Measurements from ENCODE around the gene FAM53B.
"Not testable (repeated sequence)": the region's sequence is repeated elsewhere in the genome, so short reads cannot be mapped to it uniquely, and the experiment has no call there.

FAM53B gene

GRCh38 chr10:124744102-124745050 is at the start of gene FAM53B:
Gene FAM53B (minus strand): TSS chr10:124744378. CDS start chr10:124706713, 37,665 bp downstream.
- H3K27me3 ChIP-seq (ENCODE audit: control insufficient read depth, insufficient read depth, low read length) = peaks cover 9% of the 10 kb centered on the region; the same call in 1 of the 2 replicates
- H3K4me1 ChIP-seq (ENCODE audit: control insufficient read depth, insufficient read depth, low read length) = peaks cover 42% of the 10 kb centered on the region
- peak within 1 kb of the TSS; percentile 53; the same call in 1 of the 2 replicates for H3K27ac ChIP-seq (ENCODE audit: low read depth, low read length)
- H3K36me3 ChIP-seq (ENCODE audit: control insufficient read depth, insufficient read depth, low read length) = peaks cover 7% of the 10 kb centered on the region
- H3K9ac ChIP-seq (ENCODE audit: low read length) = peak within 1 kb of the TSS; percentile 70
- no peaks in the 10 kb centered on the region for H3K9me3 ChIP-seq (ENCODE audit: control insufficient read depth, insufficient read depth, low read depth, low read length)
- H3K4me3 ChIP-seq (ENCODE audit: low read depth, low read length) = peak within 1 kb of the TSS; percentile 65

DNA sequence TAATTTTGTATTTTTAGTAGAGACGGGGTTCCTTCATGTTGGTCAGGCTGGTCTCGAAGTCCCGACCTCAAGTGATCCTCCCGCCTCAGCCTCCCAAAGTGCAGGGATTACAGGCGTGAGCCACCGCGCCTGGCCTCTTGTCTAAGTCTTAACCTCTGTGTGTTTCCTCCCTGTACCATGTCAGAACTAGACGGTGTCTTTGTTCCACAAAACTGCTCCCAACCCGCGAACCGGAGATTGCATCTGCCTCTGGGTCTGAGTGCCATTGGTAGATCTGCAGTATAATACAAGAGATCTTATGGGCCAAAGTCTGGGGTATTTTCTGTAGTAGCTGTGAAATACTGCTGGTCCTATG is 48.8 kb upstream of the FAM53B start:
- Histone ChIP-seq H3K4me1 (ENCODE audit: control insufficient read depth, insufficient read depth, low read length) (no peaks in the 10 kb centered on the region; the same call in 1 of the 2 replicates), H3K9ac (ENCODE audit: low read length) (no peak overlapping the region), H3K27me3 (ENCODE audit: control insufficient read depth, insufficient read depth, low read length) (no peaks in the 10 kb centered on the region), H3K36me3 (ENCODE audit: control insufficient read depth, insufficient read depth, low read length) (peaks cover 14% of the 10 kb centered on the region), H3K4me3 (ENCODE audit: low read depth, low read length) (no peak overlapping the region), H3K27ac (ENCODE audit: low read depth, low read length) (no peak overlapping the region), H3K9me3 (ENCODE audit: control insufficient read depth, insufficient read depth, low read depth, low read length) (no peaks in the 10 kb centered on the region)

DNA sequence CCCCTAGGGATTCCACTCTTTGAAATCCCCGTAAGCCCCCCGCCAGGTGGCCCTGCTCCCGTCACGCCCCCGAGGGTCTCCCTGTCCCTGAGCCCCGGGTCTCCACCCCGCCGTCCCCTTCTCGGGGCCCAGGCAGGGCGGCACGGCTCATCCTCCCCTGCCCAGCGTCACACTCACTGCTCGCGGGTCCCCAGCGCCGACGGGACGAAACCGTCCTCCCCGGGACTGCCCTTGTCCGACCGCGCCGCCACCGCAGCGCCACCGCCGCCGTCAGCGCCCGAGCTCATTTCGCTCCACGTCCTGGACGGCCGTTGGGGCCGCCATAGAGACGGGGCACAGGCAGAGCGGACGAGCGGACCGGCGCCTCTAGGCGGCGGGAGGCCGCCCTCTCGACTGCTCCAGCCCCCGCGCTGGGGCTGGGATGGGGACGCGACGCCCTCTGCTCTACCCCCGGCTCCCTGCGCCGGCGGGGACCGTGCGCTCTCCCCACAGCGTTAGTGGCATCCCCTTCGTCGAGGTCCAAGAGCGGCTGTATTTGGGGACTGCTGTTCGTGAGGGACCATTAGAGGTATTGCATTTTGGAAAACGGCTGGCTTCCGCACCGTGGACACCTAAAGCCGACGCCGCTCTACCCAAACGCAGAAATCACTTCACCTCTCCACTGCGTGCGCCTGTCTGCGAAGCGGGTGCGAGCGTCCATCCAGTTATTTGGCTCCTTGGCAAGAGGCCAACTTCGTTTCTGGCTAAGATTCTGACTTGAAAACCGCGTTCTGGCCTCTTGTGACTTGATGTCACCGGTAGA is 47.6 kb upstream of the FAM53B start, which contains the start of gene EEF1AKMT2:
Gene EEF1AKMT2 (minus strand): TSS at position 341 of the 802 bp plus-strand sequence. CDS start 54 bp downstream, at position 287.
- Histone ChIP-seq H3K27ac (ENCODE audit: low read depth, low read length) (peak within 1 kb of the TSS; percentile 93), H3K27me3 (ENCODE audit: control insufficient read depth, insufficient read depth, low read length) (no peaks in the 10 kb centered on the region), H3K9me3 (ENCODE audit: control insufficient read depth, insufficient read depth, low read depth, low read length) (no peaks in the 10 kb centered on the region), H3K36me3 (ENCODE audit: control insufficient read depth, insufficient read depth, low read length) (peaks cover 24% of the 10 kb centered on the region), H3K4me1 (ENCODE audit: control insufficient read depth, insufficient read depth, low read length) (no peaks in the 10 kb centered on the region; the same call in 1 of the 2 replicates), H3K9ac (ENCODE audit: low read length) (peak within 1 kb of the TSS; percentile 95), H3K4me3 (ENCODE audit: low read depth, low read length) (peak within 1 kb of the TSS; percentile 98)

DNA sequence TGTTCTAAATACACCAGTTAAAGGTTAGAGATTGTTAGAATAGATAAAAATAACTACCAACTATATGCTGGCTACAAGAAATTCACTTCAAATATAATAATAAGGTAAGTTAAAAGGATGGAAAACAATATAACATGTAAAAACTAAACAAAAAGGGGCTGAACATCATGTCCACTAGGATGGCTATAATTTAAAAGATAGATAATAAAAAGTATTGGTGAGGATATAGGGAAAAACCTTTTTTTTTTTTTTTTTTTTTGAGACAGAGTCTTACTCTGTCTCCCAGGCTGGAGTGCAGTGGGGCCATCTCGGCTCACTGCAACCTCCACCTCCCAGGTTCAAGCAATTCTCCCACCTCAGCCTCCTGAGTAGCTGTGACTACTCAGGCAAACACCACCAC is 38.7 kb upstream of the FAM53B start:
- peaks cover 61% of the 10 kb centered on the region for H3K36me3 ChIP-seq (ENCODE audit: control insufficient read depth, insufficient read depth, low read length)
- H3K9me3 ChIP-seq (ENCODE audit: control insufficient read depth, insufficient read depth, low read depth, low read length); H3K9ac ChIP-seq (ENCODE audit: low read length); H3K27ac ChIP-seq (ENCODE audit: low read depth, low read length); H3K4me3 ChIP-seq (ENCODE audit: low read depth, low read length); H3K4me1 ChIP-seq (ENCODE audit: control insufficient read depth, insufficient read depth, low read length); H3K27me3 ChIP-seq (ENCODE audit: control insufficient read depth, insufficient read depth, low read length): not testable (repeated sequence)

- H3K36me3 ChIP-seq (ENCODE audit: control insufficient read depth, insufficient read depth, low read length) = peaks cover 66% of the 10 kb centered on the region
- H3K4me3 ChIP-seq (ENCODE audit: low read depth, low read length) = no peak overlapping the region
- no peak overlapping the region for H3K27ac ChIP-seq (ENCODE audit: low read depth, low read length)
- H3K27me3 ChIP-seq (ENCODE audit: control insufficient read depth, insufficient read depth, low read length) = no peaks in the 10 kb centered on the region
- no peak overlapping the region for H3K9ac ChIP-seq (ENCODE audit: low read length)
- H3K9me3 ChIP-seq (ENCODE audit: control insufficient read depth, insufficient read depth, low read depth, low read length) = no peaks in the 10 kb centered on the region
- no peaks in the 10 kb centered on the region for H3K4me1 ChIP-seq (ENCODE audit: control insufficient read depth, insufficient read depth, low read length)
These were observed 24.6 kb upstream of the FAM53B start for GRCh38 chr10:124768791-124769190.

DNA sequence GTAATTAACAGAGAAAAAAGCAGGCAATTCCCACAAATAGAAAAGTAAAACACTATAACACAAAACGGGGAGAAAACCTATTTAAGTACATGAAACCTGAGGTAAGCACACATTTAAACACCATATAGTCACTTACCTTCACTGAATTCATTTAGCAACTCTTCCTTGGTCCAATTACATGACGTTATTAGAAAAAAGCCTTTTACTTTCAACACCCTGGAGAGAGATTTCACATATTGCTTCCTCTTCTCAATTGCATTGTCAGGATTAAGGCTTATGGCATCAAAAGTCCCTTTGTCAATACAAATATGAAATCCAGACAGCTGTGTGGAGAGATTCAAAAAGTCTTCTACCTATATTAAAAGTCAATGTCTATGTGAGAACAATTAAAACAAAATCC is 21.1 kb upstream of the FAM53B start:
- no peak overlapping the region for H3K27ac ChIP-seq (ENCODE audit: low read depth, low read length)
- H3K27me3 ChIP-seq (ENCODE audit: control insufficient read depth, insufficient read depth, low read length) = no peaks in the 10 kb centered on the region
- H3K4me1 ChIP-seq (ENCODE audit: control insufficient read depth, insufficient read depth, low read length) = no peaks in the 10 kb centered on the region
- peaks cover 61% of the 10 kb centered on the region for H3K36me3 ChIP-seq (ENCODE audit: control insufficient read depth, insufficient read depth, low read length)
- no peak overlapping the region for H3K4me3 ChIP-seq (ENCODE audit: low read depth, low read length)
- H3K9me3 ChIP-seq (ENCODE audit: control insufficient read depth, insufficient read depth, low read depth, low read length) = no peaks in the 10 kb centered on the region
- no peak overlapping the region for H3K9ac ChIP-seq (ENCODE audit: low read length)

DNA sequence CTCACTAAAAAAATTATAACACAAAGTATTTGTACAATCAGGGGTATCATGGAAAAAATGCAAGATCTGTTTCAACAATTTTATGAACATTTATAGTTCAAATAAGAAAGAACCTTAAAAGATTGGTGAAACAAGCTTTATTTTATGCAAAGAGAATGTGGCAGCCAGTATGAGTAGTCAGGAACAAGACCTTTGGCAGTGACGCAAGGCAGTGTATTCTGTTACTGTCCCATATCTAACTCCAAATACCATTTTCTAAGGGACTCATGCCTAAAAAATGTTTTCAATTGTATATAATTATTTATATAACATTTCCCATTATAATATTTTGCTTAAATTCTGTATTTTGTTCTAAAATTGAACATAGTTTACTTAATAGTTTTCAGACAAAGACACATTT is 19.1 kb upstream of the FAM53B start:
- Histone ChIP-seq H3K27ac (ENCODE audit: low read depth, low read length) (no peak overlapping the region), H3K9ac (ENCODE audit: low read length) (no peak overlapping the region), H3K27me3 (ENCODE audit: control insufficient read depth, insufficient read depth, low read length) (no peaks in the 10 kb centered on the region), H3K36me3 (ENCODE audit: control insufficient read depth, insufficient read depth, low read length) (peaks cover 66% of the 10 kb centered on the region), H3K9me3 (ENCODE audit: control insufficient read depth, insufficient read depth, low read depth, low read length) (no peaks in the 10 kb centered on the region), H3K4me3 (ENCODE audit: low read depth, low read length) (no peak overlapping the region), H3K4me1 (ENCODE audit: control insufficient read depth, insufficient read depth, low read length) (no peaks in the 10 kb centered on the region)

GRCh38 chr10:124762281-124762680 is 18.1 kb upstream of the FAM53B start:
- Histone ChIP-seq H3K4me1 (ENCODE audit: control insufficient read depth, insufficient read depth, low read length) (0 out of 2 replicates have a peak, but pooled peaks cover under 1% of the 10 kb centered on the region), H3K27ac (ENCODE audit: low read depth, low read length) (no peak overlapping the region), H3K9me3 (ENCODE audit: control insufficient read depth, insufficient read depth, low read depth, low read length) (no peaks in the 10 kb centered on the region), H3K9ac (ENCODE audit: low read length) (no peak overlapping the region), H3K4me3 (ENCODE audit: low read depth, low read length) (no peak overlapping the region), H3K36me3 (ENCODE audit: control insufficient read depth, insufficient read depth, low read length) (peaks cover 68% of the 10 kb centered on the region), H3K27me3 (ENCODE audit: control insufficient read depth, insufficient read depth, low read length) (no peaks in the 10 kb centered on the region)

- no peak overlapping the region for H3K4me3 ChIP-seq (ENCODE audit: low read depth, low read length)
- H3K9ac ChIP-seq (ENCODE audit: low read length) = no peak overlapping the region
- peaks cover 15% of the 10 kb centered on the region for H3K4me1 ChIP-seq (ENCODE audit: control insufficient read depth, insufficient read depth, low read length)
- H3K36me3 ChIP-seq (ENCODE audit: control insufficient read depth, insufficient read depth, low read length) = peaks cover 62% of the 10 kb centered on the region
- H3K9me3 ChIP-seq (ENCODE audit: control insufficient read depth, insufficient read depth, low read depth, low read length) = no peaks in the 10 kb centered on the region
- no peak overlapping the region for H3K27ac ChIP-seq (ENCODE audit: low read depth, low read length)
- H3K27me3 ChIP-seq (ENCODE audit: control insufficient read depth, insufficient read depth, low read length) = no peaks in the 10 kb centered on the region
These were observed 12.2 kb upstream of the FAM53B start for GRCh38 chr10:124756156-124756903.

GRCh38 chr10:124755581-124755980 is 11.4 kb upstream of the FAM53B start:
- Histone ChIP-seq H3K27ac (ENCODE audit: low read depth, low read length) (no peak overlapping the region), H3K9me3 (ENCODE audit: control insufficient read depth, insufficient read depth, low read depth, low read length) (no peaks in the 10 kb centered on the region), H3K36me3 (ENCODE audit: control insufficient read depth, insufficient read depth, low read length) (peaks cover 56% of the 10 kb centered on the region)

More at GRCh38 chr10:124755581-124755980, 11.4 kb upstream of the FAM53B start:
- no peak overlapping the region for H3K9ac ChIP-seq (ENCODE audit: low read length)
- no peak overlapping the region for H3K4me3 ChIP-seq (ENCODE audit: low read depth, low read length)
- no peaks in the 10 kb centered on the region for H3K27me3 ChIP-seq (ENCODE audit: control insufficient read depth, insufficient read depth, low read length)
- H3K4me1 ChIP-seq (ENCODE audit: control insufficient read depth, insufficient read depth, low read length) = peaks cover 15% of the 10 kb centered on the region

Measured in HUES6 (cell line).